CD14-positive monocyte (primary cell): ENCODE results near the gene HOXA11. TPM values are rescaled to one million over a fixed set of nuclear protein-coding genes. Genes with fewer than 3 reads are reported as not detected.

Experiments
- DNase-seq, 3 donors: peaks; one replicate each; pipeline ENCODE4 v3.0.0-alpha.2; 2011 to 2022
- H2AFZ ChIP-seq: 2 replicates; pipeline ENCODE4 v1.6.0; 2012; ENCODE audit warnings: mild to moderate bottlenecking, low read depth, low read length, inconsistent platforms; ENCODE audit not compliant: insufficient read depth, poor library complexity, severe bottlenecking
- H3K27ac ChIP-seq, 2 donors: 1 replicate in 1 of 2; 2 replicates in 1 of 2; pipeline ENCODE4 v1.5.1; 2012 to 2013; ENCODE audit warnings: low read length in 2 of 2, control low read depth in 1 of 2, inconsistent platforms in 1 of 2, low read depth in 1 of 2, mild to moderate bottlenecking in 1 of 2
- H3K27me3 ChIP-seq, 2 donors: one replicate each; pipeline versions ENCODE4 v1.6.0 to v1.6.1; 2011 to 2013; ENCODE audit warnings: low read length in 2 of 2; ENCODE audit not compliant: control insufficient read depth in 2 of 2, insufficient read depth in 2 of 2
- H3K36me3 ChIP-seq, 2 donors: replicated peaks in 1 of 2; 1 replicate in 1 of 2; 2 replicates in 1 of 2; pipeline versions ENCODE4 v1.5.1 to v1.6.1; 2012 to 2013; ENCODE audit warnings: low read length in 2 of 2, control low read depth in 1 of 2, inconsistent platforms in 1 of 2, mild to moderate bottlenecking in 1 of 2; ENCODE audit not compliant: insufficient read depth in 2 of 2, control insufficient read depth in 1 of 2
- H3K4me1 ChIP-seq, 2 donors: 1 replicate in 1 of 2; 2 replicates in 1 of 2; pipeline versions ENCODE4 v1.5.1 to v1.6.1; 2012 to 2013; ENCODE audit warnings: low read length in 2 of 2, control low read depth in 1 of 2, inconsistent platforms in 1 of 2, mild to moderate bottlenecking in 1 of 2, moderate library complexity in 1 of 2; ENCODE audit not compliant: insufficient read depth in 2 of 2, control insufficient read depth in 1 of 2
- H3K4me2 ChIP-seq: replicated peaks from 2 replicates; pipeline ENCODE3; 2012; ENCODE audit warnings: low read length, moderate library complexity, mild to moderate bottlenecking; ENCODE audit not compliant: poor library complexity, severe bottlenecking; ENCODE audit errors: extremely low read depth
- H3K4me3 ChIP-seq, 3 experiments: fragments of 200-600 bp in 1 of 3; sonication (generic) in 1 of 3; replicated peaks in 1 of 3; 1 replicate in 2 of 3; 2 replicates in 1 of 3; pipeline ENCODE4 v1.5.1; 2011 to 2013; ENCODE audit warnings: low read length in 3 of 3, mild to moderate bottlenecking in 3 of 3, control low read depth in 2 of 3, low read depth in 2 of 3, inconsistent platforms in 1 of 3, moderate library complexity in 1 of 3
- H3K79me2 ChIP-seq: 2 replicates; pipeline ENCODE4 v1.6.0; 2012; ENCODE audit warnings: mild to moderate bottlenecking, control low read depth, inconsistent platforms, low read length, moderate library complexity; ENCODE audit not compliant: insufficient read depth
- H3K9ac ChIP-seq: 2 replicates; pipeline ENCODE4 v1.6.0; 2017; ENCODE audit warnings: low read length, mild to moderate bottlenecking; ENCODE audit not compliant: insufficient read depth, poor library complexity, severe bottlenecking
- H3K9me3 ChIP-seq, 2 donors: replicated peaks in 1 of 2; 1 replicate in 1 of 2; 2 replicates in 1 of 2; pipeline versions ENCODE4 v1.5.1 to v1.6.1; 2012 to 2013; ENCODE audit warnings: low read length in 2 of 2, control low read depth in 1 of 2; ENCODE audit not compliant: control insufficient read depth in 1 of 2, insufficient read depth in 1 of 2
- H4K20me1 ChIP-seq: 2 replicates; pipeline ENCODE4 v1.6.0; 2012; ENCODE audit warnings: mild to moderate bottlenecking, low read length, control low read depth, moderate library complexity; ENCODE audit not compliant: insufficient read depth
- H3K27ac Mint-ChIP-seq, 7 donors: one replicate each; pipeline ENCODE4 v1.8.0; 2020; ENCODE audit warnings: mild to moderate bottlenecking in 7 of 7, mixed read lengths in 7 of 7, moderate library complexity in 6 of 7, inconsistent platforms in 2 of 7
- H3K27me3 Mint-ChIP-seq, 3 donors: one replicate each; pipeline ENCODE4 v1.8.0; 2021 to 2022; ENCODE audit warnings: low read depth in 3 of 3, mild to moderate bottlenecking in 3 of 3, mixed read lengths in 3 of 3, moderate library complexity in 3 of 3, inconsistent platforms in 1 of 3
- H3K36me3 Mint-ChIP-seq, 2 donors: one replicate each; pipeline ENCODE4 v1.8.0; 2020; ENCODE audit warnings: mixed read lengths in 2 of 2, inconsistent platforms in 1 of 2, mild to moderate bottlenecking in 1 of 2
- H3K4me1 Mint-ChIP-seq: one replicate; pipeline ENCODE4 v1.8.0; 2020; ENCODE audit warnings: mild to moderate bottlenecking, mixed read lengths
- H3K4me3 Mint-ChIP-seq, 2 donors: one replicate each; pipeline ENCODE4 v1.8.0; 2020; ENCODE audit warnings: mild to moderate bottlenecking in 2 of 2, mixed read lengths in 2 of 2, moderate library complexity in 1 of 2
- H3K9me3 Mint-ChIP-seq, 7 donors: one replicate each; pipeline ENCODE4 v1.8.0; 2020 to 2022; ENCODE audit warnings: mixed read lengths in 7 of 7, mild to moderate bottlenecking in 6 of 7, moderate library complexity in 6 of 7, inconsistent platforms in 2 of 7
- WGBS: methylation state at CpG from one replicate; pipeline ENCODE4 v1.1.5; 2013; ENCODE audit warnings: missing lambda C conversion rate; ENCODE audit not compliant: insufficient coverage; 5-methylcytosine and 5-hydroxymethylcytosine counted together
- intact Hi-C, 2 donors: fragments of 100-400 bp; cut with micrococcal nuclease; formaldehyde crosslinking; loops; one replicate each; pipeline versions ENCODE4 v1.15.0 to v1.15.1; 2023
- polyA plus RNA-seq, 3 donors: library from polyadenylated mRNA; depleted of rRNA in 1 of 3; unstranded in 2 of 3; stranded (reverse) in 1 of 3; fragments of 300-500 nt in 2 of 3; fragments of >200 nt in 1 of 3; fragmentation: Illumina TruSeq in 2 of 3; gene quantifications; 1 replicate in 2 of 3; 2 replicates in 1 of 3; pipeline ENCODE4 v1.2.3, GENCODE V29; 2012 to 2021
- TF ChIP-seq, protein P1 (sequence below): fragments of 200-600 bp; IDR thresholded peaks from one replicate; pipeline ENCODE4 v1.8.0; 2022; ENCODE audit warnings: antibody characterized with exemption, mild to moderate bottlenecking

HOXA11 gene
- polyA plus RNA-seq, 3 donors: not detected

DNA sequence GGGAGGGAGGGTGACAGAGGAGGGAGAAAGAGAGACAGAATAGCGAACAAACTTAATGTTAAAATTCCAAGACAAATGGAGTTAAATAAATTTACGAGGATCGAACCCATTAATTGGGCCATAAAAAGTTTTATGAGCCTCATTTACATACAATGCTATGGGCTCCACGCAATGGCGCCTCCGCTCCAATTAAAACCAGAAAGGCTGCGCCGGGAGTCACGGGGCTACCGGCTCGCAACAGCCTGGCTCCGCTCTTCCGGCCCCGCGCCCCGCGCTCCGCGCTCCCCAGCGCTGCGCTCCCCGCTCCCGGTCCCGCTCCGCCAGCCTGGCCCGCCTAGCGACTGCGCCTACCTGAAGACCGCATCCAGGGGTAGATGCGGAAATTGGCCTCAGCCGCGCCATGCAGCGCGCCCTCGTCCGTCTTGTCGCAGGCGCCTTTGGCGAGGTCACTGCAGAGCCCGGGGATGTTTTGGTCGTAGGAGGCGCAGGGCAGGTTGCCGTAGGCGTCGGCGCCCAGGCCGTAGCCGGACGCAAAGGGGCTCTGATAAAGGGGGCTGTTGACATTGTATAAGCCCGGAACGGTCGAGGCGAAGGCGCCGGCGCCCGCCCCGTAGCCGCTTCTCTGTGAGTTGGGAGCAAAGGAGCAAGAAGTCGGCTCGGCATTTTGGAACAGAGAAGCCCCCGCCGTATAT lies 29.1 kb downstream of the HOXA11 start:
- Histone ChIP-seq H3K79me2 (no peaks in the 10 kb centered on the region), H3K4me2 (peak overlapping the region; percentile 63), H3K27ac (no peak overlapping the region), H3K4me1 (peaks cover 61 to 64% of the 10 kb centered on the region in 2 donors), H3K9me3 (peaks cover 0 to 73% of the 10 kb centered on the region in 2 donors), H3K36me3 (no peaks in the 10 kb centered on the region), H3K9ac (no peak overlapping the region), H2AFZ (peak overlapping the region; percentile 36), H3K27me3 (peaks cover 93 to 97% of the 10 kb centered on the region in 2 donors), H4K20me1 (no peaks in the 10 kb centered on the region), H3K4me3 (peak overlapping the region in 1 of 3 experiments; percentile 53)
- Mint-ChIP-seq H3K27me3 (peaks cover 93 to 100% (median 97%) of the 10 kb centered on the region in 3 donors), H3K4me3 (peak overlapping the region; percentile 54 to 93), H3K27ac (no peak overlapping the region), H3K36me3 (peaks cover 10 to 27% of the 10 kb centered on the region in 2 donors), H3K9me3 (peaks cover 0 to 70% (median 28%) of the 10 kb centered on the region in 7 donors), H3K4me1 (peaks cover 69% of the 10 kb centered on the region)
- no peak for DNase-seq
- WGBS: under 1% methylated on average over 59 of the region's 63 CpGs
- TF ChIP-seq, protein P1, sequence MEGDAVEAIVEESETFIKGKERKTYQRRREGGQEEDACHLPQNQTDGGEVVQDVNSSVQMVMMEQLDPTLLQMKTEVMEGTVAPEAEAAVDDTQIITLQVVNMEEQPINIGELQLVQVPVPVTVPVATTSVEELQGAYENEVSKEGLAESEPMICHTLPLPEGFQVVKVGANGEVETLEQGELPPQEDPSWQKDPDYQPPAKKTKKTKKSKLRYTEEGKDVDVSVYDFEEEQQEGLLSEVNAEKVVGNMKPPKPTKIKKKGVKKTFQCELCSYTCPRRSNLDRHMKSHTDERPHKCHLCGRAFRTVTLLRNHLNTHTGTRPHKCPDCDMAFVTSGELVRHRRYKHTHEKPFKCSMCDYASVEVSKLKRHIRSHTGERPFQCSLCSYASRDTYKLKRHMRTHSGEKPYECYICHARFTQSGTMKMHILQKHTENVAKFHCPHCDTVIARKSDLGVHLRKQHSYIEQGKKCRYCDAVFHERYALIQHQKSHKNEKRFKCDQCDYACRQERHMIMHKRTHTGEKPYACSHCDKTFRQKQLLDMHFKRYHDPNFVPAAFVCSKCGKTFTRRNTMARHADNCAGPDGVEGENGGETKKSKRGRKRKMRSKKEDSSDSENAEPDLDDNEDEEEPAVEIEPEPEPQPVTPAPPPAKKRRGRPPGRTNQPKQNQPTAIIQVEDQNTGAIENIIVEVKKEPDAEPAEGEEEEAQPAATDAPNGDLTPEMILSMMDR: no peak
- intact Hi-C loops: loop anchor here in 1 of 2 donors (5.0 kb wide), 2 partner anchors 59 to 1294 kb away; partner anchors contain the start of gene HOXA1

DNA sequence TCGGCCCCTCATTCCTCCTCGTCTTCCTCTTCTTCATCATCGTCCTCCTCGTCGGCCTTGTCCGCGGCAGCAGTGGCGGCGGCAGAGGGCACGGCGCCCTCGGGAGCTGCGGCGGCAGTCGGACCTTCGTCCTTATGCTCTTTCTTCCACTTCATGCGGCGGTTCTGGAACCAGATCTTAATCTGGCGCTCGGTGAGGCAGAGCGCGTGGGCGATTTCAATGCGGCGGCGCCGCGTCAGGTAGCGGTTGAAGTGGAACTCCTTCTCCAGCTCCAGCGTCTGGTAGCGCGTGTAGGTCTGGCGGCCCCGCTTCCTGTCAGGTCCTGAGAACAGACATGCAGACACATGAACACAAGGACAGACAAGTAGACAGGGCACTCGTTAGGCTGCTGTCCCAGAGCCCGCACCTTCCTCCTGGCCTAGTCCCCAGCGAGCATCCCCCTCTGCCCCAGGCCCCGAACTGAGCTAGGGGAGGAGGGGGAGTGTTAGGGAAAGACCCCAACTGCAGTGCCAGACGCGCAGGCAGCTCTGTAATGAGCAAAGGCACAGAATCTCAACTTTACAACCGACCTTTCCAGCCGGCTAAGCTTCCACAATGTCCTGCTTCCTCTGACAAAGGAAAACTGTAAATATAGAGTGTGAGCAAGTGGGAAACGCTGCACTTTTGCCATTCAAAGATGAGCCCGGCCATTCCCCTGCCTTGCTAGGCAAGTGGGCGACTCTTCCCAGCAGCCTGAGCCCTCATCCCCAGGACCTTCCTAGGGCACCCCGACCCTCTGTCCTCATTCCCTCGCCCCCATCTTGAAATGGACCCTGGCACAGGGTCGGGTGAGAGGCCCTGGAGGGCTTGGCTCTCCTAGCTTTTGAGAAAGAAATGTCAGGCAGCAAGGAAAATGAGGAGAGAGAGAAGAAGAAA lies 29.9 kb downstream of the HOXA11 start:
- Histone ChIP-seq H3K36me3 (no peaks in the 10 kb centered on the region), H3K79me2 (no peaks in the 10 kb centered on the region), H3K4me3 (peak overlapping the region in 1 of 3 experiments; percentile 53), H3K4me1 (peaks cover 61 to 64% of the 10 kb centered on the region in 2 donors), H4K20me1 (no peaks in the 10 kb centered on the region), H3K9ac (no peak overlapping the region), H3K27ac (no peak overlapping the region), H3K27me3 (peaks cover 94 to 100% of the 10 kb centered on the region in 2 donors), H3K4me2 (peak overlapping the region; percentile 63), H2AFZ (no peak overlapping the region), H3K9me3 (peaks cover 4 to 73% of the 10 kb centered on the region in 2 donors)
- under 1% methylated on average over 35 of the region's 48 CpGs for WGBS
- intact Hi-C loops: loop anchor here (5.0 kb wide), 3 partner anchors 32 to 1293 kb away; partner anchors contain the start of genes HOXA11 (in 2 of the 2) and HOXA1 (in 1 of the 2)
- Mint-ChIP-seq H3K4me3 (peak overlapping the region; percentile 55 to 93), H3K9me3 (peaks cover 0 to 72% (median 28%) of the 10 kb centered on the region in 7 donors), H3K27ac (peak overlapping the region in 1 of 7 donors; percentile 61), H3K27me3 (peaks cover 93 to 100% (median 100%) of the 10 kb centered on the region in 3 donors), H3K4me1 (peaks cover 73% of the 10 kb centered on the region), H3K36me3 (peaks cover 12 to 31% of the 10 kb centered on the region in 2 donors)
- TF ChIP-seq, protein P1: no peak
- no peak for DNase-seq
